ENCODE data around the gene NT5C1A.

Gene NT5C1A

GRCh38 chr1:39689214-39689613 lies 17.3 kb upstream of the NT5C1A start:
- no peak for DNase-seq

GRCh38 chr1:39688706-39689105 lies 16.8 kb upstream of the NT5C1A start:
- no peak for DNase-seq

DNA sequence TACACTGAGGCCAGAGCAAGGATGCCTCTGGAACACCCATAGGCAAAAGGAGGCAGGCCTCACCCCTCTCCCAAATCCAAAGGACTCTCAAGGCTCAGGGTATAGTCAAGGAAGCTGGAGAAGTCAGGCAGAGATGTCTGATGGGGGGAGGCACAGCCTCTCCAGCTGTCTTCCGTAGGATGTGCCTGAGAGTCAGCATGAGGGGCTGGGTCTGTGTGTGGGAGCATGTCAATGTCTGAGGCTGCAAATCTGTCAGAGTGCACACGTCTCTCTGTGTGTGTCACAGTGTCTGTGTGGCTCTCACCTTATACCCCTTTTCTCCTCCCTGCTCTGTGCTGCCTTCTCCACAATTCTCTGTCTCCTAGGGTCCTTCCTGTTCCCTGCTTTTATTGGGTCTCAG lies 15.3 kb upstream of the NT5C1A start:
- DNase-seq = no peak

GRCh38 chr1:39685071-39685470 lies 13.2 kb upstream of the NT5C1A start:
- DNase-seq = no peak

DNA sequence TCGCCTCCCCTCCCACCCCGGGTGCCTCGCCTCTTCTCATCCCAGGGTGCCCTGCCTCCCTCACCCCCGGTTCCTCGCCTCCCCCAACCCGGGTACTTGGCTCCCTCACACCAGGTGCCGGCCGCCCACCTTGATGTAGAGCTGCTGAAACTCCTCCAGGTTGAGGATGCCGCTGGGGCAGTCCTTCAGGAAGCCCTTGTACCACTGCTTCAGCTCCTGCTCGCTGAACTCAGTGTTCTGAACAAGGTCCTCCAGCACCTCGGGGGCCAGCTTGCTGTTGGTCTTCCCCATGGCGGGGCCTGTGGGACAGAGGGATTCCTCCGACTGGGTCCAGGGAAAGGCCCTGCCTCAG lies 12.4 kb upstream of the NT5C1A start:
- DNase-seq = no peak

DNA sequence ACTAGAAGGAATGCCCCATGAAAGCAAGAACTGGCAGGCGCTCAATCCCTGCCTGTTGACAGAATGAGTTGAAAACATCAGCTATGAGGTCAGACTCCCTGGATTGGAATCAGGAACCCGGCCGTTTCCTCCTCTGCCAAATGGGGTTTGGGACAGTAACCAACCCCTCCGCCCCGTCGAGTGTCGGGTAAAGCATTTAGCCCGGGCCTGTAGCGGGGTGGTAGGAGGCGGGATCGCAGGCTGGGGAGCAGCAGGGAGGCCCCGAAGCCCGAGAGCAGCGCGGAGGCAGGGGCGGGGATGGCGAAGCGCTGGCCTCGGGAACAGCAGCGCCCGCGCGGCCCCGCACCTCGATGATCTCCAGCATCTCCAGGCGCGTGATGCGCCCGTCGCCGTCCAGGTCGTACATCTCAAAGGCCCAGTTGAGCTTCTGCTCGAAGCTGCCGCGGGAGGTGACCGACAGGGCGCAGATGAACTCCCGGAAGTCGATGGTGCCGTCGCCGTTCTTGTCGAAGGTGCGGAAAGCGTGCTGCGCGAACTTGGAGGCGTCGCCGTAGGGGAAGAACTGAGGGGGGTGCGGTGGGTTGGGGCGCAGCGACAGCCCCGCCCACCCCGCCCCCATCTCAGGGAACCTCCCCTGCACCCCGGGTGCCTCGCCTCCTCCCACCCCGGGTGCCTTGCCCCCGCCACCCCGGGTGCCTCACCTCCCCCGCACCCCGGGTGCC lies 11.8 kb upstream of the NT5C1A start:
- DNase-seq = peak; percentile 36

DNA sequence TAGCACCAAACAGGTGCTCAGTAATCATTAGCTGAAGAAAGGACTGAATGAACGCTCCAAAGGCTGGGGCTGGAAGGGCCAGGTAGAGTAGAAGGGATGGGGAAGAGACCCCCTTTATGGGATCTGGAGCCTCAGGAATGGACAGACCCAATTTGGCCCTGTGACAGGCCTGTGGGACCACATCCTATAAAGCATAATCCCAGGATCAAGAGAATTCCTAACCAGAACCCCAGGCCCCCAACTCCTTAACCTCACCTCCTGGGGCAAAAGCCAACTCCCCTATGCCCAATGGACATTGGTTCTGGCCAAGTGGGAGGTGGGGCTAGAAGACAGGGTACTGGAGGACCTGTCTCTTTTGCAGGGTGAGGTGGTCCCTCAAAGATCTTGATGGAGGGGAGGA lies 10.1 kb upstream of the NT5C1A start:
- DNase-seq = no peak

DNA sequence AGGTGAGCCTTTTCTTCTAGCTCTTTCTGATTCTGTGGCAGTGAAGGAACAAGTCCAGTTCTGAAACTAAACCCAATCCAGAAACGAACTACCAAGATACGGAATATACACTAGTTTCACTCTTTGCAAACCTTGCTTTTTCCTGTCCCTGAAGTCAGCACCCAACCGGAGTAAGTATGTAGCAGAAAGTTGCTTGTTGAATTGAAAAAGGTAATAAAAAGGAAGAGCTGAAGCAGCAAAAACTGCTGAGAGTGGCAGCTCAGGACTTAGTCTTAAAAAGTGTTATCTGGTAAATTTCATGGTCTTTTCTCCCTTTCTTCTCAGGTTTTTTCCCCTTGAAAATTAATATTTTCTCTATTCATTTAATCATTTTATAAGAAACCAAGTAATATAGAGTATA lies 9.4 kb upstream of the NT5C1A start:
- no peak for DNase-seq

DNA sequence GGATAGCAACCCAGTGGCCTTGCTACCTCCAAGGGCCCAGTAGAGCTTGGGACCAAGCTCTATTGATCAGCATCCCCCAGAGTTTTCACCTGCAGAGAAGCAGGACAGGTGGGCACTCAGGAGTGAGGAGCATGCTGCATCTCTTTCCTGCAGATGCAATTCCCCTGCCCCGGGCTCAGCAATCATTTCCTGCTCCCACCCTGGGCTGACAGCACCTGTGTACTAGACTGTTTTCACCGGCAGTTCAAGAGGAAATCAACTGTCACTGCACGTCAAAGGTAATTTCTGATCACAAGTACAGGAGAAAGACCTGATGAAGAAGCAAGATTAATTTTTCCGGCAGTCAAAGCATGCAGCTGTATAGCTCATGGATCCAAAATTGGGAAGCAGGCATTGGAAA lies 8.8 kb upstream of the NT5C1A start:
- no peak for DNase-seq

DNA sequence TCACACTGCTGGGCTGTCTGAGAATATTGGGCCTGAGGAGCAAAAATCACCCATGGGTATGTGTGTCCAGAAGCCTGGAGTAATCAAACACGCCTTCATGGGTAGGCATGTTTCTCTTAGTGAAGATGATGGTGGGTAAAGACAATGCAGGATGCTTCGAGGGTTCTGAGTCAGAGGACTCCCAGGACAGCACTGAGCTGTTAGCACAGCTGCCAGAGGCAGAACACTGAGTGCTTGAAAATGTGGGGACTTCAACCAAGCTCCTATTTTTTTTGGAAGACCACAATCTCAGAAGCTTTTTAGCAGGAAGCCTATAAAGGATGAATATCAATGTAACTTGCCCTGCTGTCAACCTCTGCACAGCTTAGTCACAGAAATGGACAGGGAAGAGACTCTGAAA lies 7.9 kb upstream of the NT5C1A start:
- DNase-seq = no peak

DNA sequence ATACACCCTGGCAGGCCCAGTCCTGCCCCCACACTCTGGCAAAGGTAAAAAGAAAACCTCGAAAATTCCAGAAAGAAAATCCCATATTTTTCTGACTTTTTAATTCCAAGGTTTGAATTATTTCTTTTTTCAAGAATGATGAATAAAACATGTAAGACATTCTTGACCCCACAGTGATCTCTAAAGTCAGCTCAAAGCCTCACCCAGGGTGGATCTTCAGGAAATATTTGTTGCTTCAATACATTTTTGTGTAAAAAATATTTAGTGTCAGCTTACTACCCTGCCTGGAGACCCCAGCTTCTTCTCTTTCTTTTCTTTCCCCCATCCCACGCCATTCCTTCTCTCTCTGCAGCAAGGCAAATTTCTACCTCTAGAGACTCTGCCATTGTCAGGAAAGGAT lies 7.0 kb upstream of the NT5C1A start:
- no peak for DNase-seq

- no peak for DNase-seq
Measured at GRCh38 chr1:39677645-39678044, 5.7 kb upstream of the NT5C1A start.

GRCh38 chr1:39676948-39677548 lies 5.1 kb upstream of the NT5C1A start:
- no peak for DNase-seq

GRCh38 chr1:39675220-39675619 lies 3.3 kb upstream of the NT5C1A start:
- no peak for DNase-seq

DNA sequence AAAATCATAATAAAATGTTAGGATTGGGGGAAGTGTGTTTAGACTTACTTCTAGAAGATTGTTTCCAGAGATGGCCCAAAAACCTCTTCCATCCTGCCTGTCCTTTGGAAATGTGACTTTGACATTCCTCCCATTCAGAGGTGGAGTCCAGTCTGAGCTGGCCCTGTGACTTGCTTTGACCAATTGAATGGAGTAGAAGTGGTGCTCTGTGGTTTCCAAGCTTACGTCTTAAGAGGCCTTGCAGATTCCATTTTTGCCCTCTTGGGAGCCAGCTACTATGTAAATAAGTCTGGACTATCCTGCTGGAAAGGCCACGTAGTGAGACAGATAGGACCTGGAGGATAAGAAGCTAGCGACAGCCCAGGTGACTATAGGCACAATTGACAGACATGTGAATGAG lies 1.3 kb upstream of the NT5C1A start:
- DNase-seq = no peak

GRCh38 chr1:39672551-39672947 lies 642 bp upstream of the NT5C1A start:
- DNase-seq = peak in 1 of 2 donors; percentile 31

- DNase-seq = peak in 1 of 2 donors; percentile 24
Measured at GRCh38 chr1:39671433-39671792, 494 bp downstream of the NT5C1A start.

GRCh38 chr1:39670689-39671088 lies 1.2 kb downstream of the NT5C1A start:
- DNase-seq = no peak

GRCh38 chr1:39668894-39669293 lies 3.0 kb downstream of the NT5C1A start:
- no peak for DNase-seq

- DNase-seq = no peak
Measured at GRCh38 chr1:39668111-39668510, 3.8 kb downstream of the NT5C1A start.

- DNase-seq = peak; percentile 26 to 59
Measured at GRCh38 chr1:39666772-39667171, 5.1 kb downstream of the NT5C1A start.

DNA sequence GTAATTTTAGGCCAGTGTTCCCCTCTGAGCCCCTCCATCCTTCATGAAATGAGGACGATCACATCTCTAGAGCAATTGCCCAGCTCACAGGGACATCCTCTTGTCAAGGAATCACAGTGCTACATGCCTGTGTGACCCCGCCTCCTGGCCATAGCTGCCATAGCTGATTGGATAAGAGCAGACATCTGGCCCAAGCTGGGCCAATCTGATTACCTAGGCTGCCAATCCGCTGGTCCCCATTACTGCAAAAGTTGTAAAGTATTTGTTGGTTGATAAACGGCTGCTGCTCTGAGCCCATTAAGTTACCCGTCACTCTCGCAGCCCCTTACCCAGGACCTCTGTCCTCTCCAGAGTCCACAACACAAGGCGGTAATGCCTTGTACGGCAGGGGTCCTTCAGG lies 8.3 kb downstream of the NT5C1A start:
- DNase-seq = no peak

DNA sequence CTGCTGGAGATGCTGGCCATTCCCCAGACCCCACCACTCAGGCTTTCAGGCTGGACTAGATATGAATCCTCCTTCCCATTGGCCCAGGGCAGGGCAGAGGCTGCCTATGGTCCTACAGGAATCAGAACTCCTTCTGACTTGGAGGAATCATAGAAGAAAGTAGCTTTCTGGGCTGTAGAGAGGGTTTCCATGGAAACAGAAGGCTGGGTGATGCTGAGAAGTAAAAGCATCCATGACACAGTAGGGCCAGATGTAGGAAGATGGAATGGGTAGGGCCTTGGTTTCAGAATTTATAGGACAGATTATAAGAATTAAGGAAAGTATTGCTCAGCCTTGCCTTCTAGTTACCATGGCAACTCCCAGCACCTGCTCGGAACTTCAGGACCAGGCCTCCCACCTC lies 9.0 kb downstream of the NT5C1A start:
- DNase-seq = no peak

- DNase-seq = no peak
Measured at GRCh38 chr1:39659538-39659937, 12.4 kb downstream of the NT5C1A start.

- DNase-seq = no peak
Measured at GRCh38 chr1:39659110-39659509, 12.8 kb downstream of the NT5C1A start.
